Inflammatory macrophage treated with lipopolysaccharide for 4 hours (primary cell): ENCODE data around the gene OR51B6.
"Not testable (repeated sequence)": the region's sequence is repeated elsewhere in the genome, so short reads cannot be mapped to it uniquely, and the experiment has no call there.

Source experiments
- DNase-seq: peaks from one replicate; pipeline ENCODE4 v3.0.0-alpha.2; 2020

OR51B6 gene, protein sequence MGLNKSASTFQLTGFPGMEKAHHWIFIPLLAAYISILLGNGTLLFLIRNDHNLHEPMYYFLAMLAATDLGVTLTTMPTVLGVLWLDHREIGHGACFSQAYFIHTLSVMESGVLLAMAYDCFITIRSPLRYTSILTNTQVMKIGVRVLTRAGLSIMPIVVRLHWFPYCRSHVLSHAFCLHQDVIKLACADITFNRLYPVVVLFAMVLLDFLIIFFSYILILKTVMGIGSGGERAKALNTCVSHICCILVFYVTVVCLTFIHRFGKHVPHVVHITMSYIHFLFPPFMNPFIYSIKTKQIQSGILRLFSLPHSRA

GRCh38 chr11:5351208-5351607 is at the start of gene OR51B6:
Gene OR51B6 (plus strand): TSS chr11:5351508. CDS start chr11:5351508, 0 bp downstream.
- no peak for DNase-seq

GRCh38 chr11:5301846-5302245 is 49.5 kb upstream of the OR51B6 start, which contains the start of gene OR51B4:
Gene OR51B4 (minus strand): TSS chr11:5301946. CDS start chr11:5301946, 0 bp downstream.
- DNase-seq: no peak

GRCh38 chr11:5303626-5304025 is 47.7 kb upstream of the OR51B6 start:
- DNase-seq: no peak

DNA sequence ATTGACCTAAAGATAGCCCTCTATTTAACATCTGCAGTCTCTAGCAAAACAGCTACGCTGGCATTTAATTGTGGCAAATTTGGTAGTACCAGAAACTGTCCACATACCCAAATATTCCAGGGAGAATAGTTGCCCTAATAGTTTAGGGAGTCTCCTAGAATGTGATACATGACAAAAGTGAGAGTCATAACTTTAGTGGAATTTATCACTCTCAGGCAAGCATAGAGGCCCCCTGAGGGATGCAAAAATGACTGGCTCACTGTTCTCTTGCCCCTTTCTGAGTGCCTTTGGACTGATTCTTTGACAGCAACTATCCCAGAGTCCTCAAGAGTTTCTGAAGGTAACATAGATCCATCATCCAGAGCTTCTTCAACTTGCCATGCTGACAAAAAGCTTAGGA is 47.3 kb upstream of the OR51B6 start:
- no peak for DNase-seq

DNA sequence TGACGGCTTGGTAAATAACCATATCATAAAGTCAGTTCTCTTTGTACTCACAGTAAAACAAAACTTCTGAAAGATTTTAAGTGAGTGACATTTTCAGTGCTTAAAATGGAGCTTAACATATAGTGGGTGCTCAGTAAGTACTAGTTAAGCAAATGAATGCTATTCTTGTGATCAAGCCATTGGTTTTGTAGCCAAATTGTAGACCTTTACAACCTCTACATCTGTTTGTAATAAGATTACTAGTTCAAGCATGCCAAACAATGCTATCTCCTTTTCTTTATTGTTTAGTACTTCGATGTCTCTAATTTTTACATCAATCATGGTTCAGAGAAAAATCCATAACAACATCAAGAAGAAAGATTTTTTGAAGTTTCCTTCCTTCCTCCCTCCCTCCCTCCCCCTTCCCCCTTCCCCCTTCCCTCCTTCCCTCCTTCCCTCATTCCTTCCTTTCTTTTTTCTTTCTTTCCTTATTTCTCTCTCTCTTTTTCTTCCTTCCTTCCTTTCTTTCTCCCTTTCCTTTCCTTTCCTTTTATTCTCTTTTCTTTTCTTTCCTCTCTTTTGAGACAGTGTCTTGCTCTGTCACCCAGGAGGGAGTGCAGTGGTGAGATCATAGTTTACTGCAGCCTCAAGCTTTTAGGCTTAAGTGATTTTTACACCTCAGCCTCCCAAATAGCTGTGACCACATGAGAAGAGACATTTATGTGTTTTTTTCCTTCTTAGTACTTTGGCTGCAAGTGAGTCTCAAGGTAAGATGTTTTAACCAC is 43.9 kb upstream of the OR51B6 start:
- no peak for DNase-seq

DNA sequence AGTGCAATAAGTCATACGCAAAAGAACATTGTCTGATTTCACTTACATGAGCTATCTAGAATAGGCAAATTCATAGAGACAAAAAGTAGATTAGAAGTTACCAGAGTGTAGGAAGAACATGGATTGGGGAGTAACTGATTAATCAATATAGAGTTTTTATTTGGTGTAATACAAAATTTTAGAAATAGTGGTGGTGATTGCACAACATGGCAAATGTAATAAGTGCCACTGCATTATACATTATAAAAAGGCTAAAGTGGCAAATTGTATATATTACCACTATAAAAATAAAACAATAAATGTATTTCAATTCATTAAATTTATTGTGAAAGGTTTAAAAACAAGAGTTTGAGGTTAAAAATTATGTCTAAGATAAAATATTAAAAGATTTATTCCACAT is 40.9 kb upstream of the OR51B6 start:
- no peak for DNase-seq

DNA sequence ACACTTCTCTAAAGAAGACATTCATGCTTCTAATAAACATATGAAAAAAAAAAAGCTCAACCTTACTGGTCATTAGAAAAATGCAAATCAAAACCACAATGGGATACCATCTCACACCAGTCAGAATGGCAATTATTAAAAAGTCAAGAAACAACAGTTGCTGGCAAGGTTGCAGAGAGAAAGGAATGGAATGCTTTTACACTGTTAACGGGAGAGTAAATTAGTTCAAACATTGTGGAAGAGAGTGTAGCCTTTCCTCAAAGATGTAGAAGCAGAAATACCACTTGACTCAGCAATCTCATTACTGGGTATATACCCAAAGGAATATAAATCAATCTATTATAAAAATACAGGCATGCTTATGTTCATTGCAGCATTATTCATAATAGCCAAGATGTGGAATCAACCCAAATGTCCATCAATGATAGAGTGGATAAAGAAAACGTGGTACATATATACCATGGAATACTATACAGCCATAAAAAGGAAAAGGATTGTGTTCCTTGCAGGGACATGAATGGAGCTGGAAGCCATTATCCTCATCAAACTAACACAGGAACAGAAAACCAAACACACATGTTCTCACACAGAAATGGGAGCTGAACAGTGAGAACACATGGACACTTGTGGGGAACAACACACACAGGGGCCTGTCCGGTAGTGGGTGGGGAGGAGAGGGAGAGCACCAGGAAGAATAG is 37.8 kb upstream of the OR51B6 start:
- DNase-seq: not testable (repeated sequence)

DNA sequence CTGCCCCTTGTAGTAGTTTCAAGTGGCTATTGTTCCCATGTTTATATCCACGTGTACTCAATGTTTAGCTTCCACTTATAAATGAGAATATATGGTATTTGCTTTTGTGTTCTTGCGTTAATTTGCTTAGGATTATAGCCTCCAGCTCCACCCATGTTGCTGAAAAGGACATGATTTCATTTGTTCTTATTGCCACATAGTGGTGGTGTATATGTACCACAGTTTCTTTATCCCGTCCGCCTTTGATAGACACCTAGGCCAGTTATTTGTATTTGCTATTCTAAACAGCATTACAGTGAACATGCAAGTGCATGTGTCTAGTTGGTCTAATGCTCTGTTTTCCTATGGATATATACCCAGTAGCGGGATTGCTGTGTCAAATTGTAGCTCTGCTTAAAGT is 34.0 kb upstream of the OR51B6 start:
- no peak for DNase-seq

DNA sequence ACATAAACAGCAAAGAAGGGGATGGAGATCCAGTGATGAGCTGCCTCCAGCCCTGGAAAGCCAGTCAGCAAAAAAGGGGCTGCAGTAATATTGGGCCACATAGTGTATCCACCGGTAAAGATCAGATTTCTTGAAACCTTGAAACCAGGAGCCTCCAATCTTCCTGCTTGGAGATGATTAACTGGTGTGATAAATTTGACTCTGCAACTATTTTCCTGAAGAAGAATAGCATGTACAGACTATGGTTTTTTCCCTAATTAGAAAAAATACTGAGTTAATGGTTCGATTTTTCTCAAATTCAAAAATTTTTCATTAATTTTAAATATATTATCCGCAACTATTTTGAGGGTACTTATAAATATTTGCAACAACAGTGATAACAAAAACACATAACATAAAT is 27.1 kb upstream of the OR51B6 start, which contains the start of gene OR51B2:
Gene OR51B2 (minus strand): TSS at position 101 of the 400 bp plus-strand sequence. CDS start 0 bp downstream, at position 101.
- DNase-seq: no peak

GRCh38 chr11:5335170-5335569 is 16.1 kb upstream of the OR51B6 start:
- no peak for DNase-seq

DNA sequence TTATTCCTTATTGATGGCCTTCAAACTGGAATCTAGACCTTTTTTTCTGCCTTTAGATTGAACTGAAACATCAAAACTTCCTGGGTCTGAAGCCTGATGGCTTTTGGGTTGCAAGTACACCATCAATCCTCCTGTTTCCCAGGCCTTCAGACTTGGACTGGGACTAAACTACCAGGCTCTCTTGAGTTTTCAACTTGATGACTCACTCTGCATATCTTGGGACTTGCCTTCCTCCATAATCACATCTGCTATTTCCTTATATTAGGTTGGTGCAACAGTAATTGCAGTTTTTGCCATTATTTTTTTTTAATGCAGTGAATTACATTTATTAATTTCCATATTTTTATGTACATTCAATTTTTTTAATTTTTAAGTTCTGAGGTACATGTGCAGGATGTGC is 15.0 kb upstream of the OR51B6 start:
- DNase-seq: no peak

- DNase-seq: not testable (repeated sequence)
Measured at GRCh38 chr11:5337253-5337652, 14.1 kb upstream of the OR51B6 start.

GRCh38 chr11:5339771-5340322 is 11.5 kb upstream of the OR51B6 start:
- no peak for DNase-seq

DNA sequence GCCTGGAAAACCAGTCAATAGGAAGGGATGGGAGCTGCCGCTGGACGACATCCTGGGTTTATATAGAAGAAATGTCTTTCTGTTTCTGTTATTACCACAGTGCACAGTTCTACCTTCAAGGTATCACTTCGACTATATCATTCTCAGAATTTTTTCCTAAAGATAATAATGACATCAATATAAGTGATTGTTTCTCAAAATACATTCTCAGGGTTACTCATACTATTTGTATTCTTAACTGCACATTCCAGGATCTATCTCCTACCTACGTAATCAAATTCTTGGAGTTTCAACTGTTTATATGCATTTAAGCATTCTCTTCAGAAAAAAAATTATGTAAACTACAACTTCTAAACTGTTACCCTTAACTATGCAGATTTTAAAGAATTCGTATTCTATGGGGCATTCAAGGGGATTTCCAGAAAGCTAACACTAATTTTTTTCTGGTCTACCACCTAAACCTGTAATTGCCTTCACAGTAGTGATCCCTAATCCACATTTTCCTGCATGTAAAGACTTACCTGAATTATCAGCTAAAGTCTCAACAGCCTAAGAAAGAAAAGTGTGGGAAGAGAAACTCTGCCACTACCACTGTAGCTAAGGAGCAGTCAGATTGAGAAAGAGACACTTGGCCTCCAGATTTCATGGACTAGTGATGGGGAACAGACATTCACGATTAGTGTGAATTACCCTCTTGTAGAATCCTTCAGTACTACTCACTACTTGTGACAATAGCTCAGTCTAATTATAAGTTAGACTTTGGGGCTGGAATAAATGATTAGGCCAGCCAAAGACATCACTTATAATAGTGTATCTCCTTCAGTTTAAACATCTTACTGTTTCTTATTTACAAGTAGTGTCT is 7.6 kb upstream of the OR51B6 start, which contains the start of gene OR51B5:
Gene OR51B5 (minus strand): TSS at position 51 of the 862 bp plus-strand sequence. CDS start 0 bp downstream, at position 51.
- DNase-seq: no peak

- no peak for DNase-seq
Measured at GRCh38 chr11:5345831-5346230, 5.5 kb upstream of the OR51B6 start.

DNA sequence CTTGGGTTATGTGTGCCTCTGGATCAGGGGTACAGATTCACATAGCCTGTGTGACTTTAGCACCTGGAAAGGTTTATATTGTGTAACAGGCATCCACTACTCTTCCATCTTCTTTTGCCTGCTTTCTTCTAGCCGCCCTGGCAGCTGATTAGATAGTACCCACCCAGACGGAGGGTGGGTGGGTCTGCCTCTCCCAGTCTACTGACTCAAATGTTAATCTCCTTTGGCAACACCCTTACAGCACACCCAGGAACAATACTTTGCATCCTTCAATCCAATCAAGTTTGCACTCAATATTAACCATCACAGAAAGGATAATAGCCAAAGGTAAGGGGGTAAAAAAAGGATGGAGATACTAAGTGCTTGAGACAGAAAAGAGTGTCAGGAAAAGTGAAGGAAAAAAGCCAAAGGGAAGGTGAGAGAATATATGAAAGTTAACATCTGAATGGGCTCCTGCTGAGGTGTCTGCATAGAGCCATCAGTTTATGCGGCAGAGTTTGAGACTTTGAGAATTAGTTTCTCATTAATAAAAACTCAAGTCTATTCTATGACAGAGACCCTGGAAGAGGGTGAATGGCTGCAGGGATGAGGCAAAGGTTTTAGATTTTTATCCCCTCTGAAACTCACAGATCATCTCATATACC is 2.6 kb upstream of the OR51B6 start:
- DNase-seq: no peak

GRCh38 chr11:5349550-5349949 is 1.8 kb upstream of the OR51B6 start:
- no peak for DNase-seq

- DNase-seq: not testable (repeated sequence)
Measured at GRCh38 chr11:5356031-5356430, 4.7 kb downstream of the OR51B6 start.

DNA sequence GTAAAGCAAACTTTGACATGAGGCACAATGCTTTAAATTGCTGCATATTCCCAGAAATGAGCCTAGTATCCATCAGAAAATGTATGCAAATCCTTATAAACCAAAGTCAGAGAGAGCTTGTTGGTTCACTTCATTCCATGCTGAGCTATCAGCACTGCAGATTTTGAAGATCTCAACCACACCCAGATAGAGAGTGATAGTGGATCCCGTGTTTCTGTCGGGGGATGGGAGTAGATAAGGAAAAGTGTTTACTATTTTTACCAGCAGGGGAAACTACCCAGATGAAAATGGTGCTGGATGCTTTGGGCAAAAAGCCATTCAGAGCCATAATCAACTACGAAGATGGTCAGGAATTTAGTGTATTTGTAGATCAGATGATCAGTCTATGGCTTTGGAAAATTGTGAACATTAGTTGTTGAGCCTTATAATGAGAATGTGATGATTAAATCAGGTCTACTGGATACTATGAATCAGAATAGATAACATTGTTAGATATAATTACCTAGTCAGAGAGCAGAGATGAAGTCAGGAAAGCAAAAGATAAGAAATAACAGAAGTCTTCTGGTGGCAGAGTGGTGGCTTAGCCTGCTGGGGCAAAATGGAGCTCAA is 10.8 kb downstream of the OR51B6 start:
- no peak for DNase-seq

DNA sequence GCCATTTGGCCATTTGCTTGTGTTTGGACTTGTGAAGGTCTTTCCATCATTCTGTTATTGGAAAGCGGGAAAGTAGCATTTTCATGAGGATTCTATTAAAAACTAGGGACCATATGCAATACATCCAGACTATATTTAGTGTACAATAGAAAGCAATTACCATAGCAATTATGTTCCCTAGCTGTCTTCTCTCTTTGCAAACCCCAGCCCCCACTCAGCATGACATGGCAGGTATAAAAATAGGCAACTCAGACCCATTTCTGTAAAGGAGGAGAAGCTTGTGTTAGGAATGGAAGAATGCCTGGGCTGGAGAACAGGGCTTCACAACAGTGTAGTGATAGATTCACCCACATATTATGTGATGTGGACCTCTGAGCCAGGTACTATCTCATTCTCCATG is 12.4 kb downstream of the OR51B6 start:
- no peak for DNase-seq

GRCh38 chr11:5364214-5364613 is 12.9 kb downstream of the OR51B6 start:
- DNase-seq: no peak
